CD14-positive monocyte (primary cell): ENCODE results near the gene TTLL11. TPM values are rescaled to one million over a fixed set of nuclear protein-coding genes. Genes with fewer than 3 reads are reported as not detected.

Experiments
- DNase-seq, 3 donors: peaks; one replicate each; pipeline ENCODE4 v3.0.0-alpha.2; 2011 to 2022
- H2AFZ ChIP-seq: 2 replicates; pipeline ENCODE4 v1.6.0; 2012; ENCODE audit warnings: mild to moderate bottlenecking, low read depth, low read length, inconsistent platforms; ENCODE audit not compliant: insufficient read depth, poor library complexity, severe bottlenecking
- H3K27ac ChIP-seq, 2 donors: 1 replicate in 1 of 2; 2 replicates in 1 of 2; pipeline ENCODE4 v1.5.1; 2012 to 2013; ENCODE audit warnings: low read length in 2 of 2, control low read depth in 1 of 2, inconsistent platforms in 1 of 2, low read depth in 1 of 2, mild to moderate bottlenecking in 1 of 2
- H3K27me3 ChIP-seq, 2 donors: one replicate each; pipeline versions ENCODE4 v1.6.0 to v1.6.1; 2011 to 2013; ENCODE audit warnings: low read length in 2 of 2; ENCODE audit not compliant: control insufficient read depth in 2 of 2, insufficient read depth in 2 of 2
- H3K36me3 ChIP-seq, 2 donors: replicated peaks in 1 of 2; 1 replicate in 1 of 2; 2 replicates in 1 of 2; pipeline versions ENCODE4 v1.5.1 to v1.6.1; 2012 to 2013; ENCODE audit warnings: low read length in 2 of 2, control low read depth in 1 of 2, inconsistent platforms in 1 of 2, mild to moderate bottlenecking in 1 of 2; ENCODE audit not compliant: insufficient read depth in 2 of 2, control insufficient read depth in 1 of 2
- H3K4me1 ChIP-seq, 2 donors: 1 replicate in 1 of 2; 2 replicates in 1 of 2; pipeline versions ENCODE4 v1.5.1 to v1.6.1; 2012 to 2013; ENCODE audit warnings: low read length in 2 of 2, control low read depth in 1 of 2, inconsistent platforms in 1 of 2, mild to moderate bottlenecking in 1 of 2, moderate library complexity in 1 of 2; ENCODE audit not compliant: insufficient read depth in 2 of 2, control insufficient read depth in 1 of 2
- H3K4me2 ChIP-seq: replicated peaks from 2 replicates; pipeline ENCODE3; 2012; ENCODE audit warnings: low read length, moderate library complexity, mild to moderate bottlenecking; ENCODE audit not compliant: poor library complexity, severe bottlenecking; ENCODE audit errors: extremely low read depth
- H3K4me3 ChIP-seq, 3 experiments: fragments of 200-600 bp in 1 of 3; sonication (generic) in 1 of 3; replicated peaks in 1 of 3; 1 replicate in 2 of 3; 2 replicates in 1 of 3; pipeline ENCODE4 v1.5.1; 2011 to 2013; ENCODE audit warnings: low read length in 3 of 3, mild to moderate bottlenecking in 3 of 3, control low read depth in 2 of 3, low read depth in 2 of 3, inconsistent platforms in 1 of 3, moderate library complexity in 1 of 3
- H3K79me2 ChIP-seq: 2 replicates; pipeline ENCODE4 v1.6.0; 2012; ENCODE audit warnings: mild to moderate bottlenecking, control low read depth, inconsistent platforms, low read length, moderate library complexity; ENCODE audit not compliant: insufficient read depth
- H3K9ac ChIP-seq: 2 replicates; pipeline ENCODE4 v1.6.0; 2017; ENCODE audit warnings: low read length, mild to moderate bottlenecking; ENCODE audit not compliant: insufficient read depth, poor library complexity, severe bottlenecking
- H3K9me3 ChIP-seq, 2 donors: replicated peaks in 1 of 2; 1 replicate in 1 of 2; 2 replicates in 1 of 2; pipeline versions ENCODE4 v1.5.1 to v1.6.1; 2012 to 2013; ENCODE audit warnings: low read length in 2 of 2, control low read depth in 1 of 2; ENCODE audit not compliant: control insufficient read depth in 1 of 2, insufficient read depth in 1 of 2
- H4K20me1 ChIP-seq: 2 replicates; pipeline ENCODE4 v1.6.0; 2012; ENCODE audit warnings: mild to moderate bottlenecking, low read length, control low read depth, moderate library complexity; ENCODE audit not compliant: insufficient read depth
- H3K27ac Mint-ChIP-seq, 7 donors: one replicate each; pipeline ENCODE4 v1.8.0; 2020; ENCODE audit warnings: mild to moderate bottlenecking in 7 of 7, mixed read lengths in 7 of 7, moderate library complexity in 6 of 7, inconsistent platforms in 2 of 7
- H3K27me3 Mint-ChIP-seq, 3 donors: one replicate each; pipeline ENCODE4 v1.8.0; 2021 to 2022; ENCODE audit warnings: low read depth in 3 of 3, mild to moderate bottlenecking in 3 of 3, mixed read lengths in 3 of 3, moderate library complexity in 3 of 3, inconsistent platforms in 1 of 3
- H3K36me3 Mint-ChIP-seq, 2 donors: one replicate each; pipeline ENCODE4 v1.8.0; 2020; ENCODE audit warnings: mixed read lengths in 2 of 2, inconsistent platforms in 1 of 2, mild to moderate bottlenecking in 1 of 2
- H3K4me1 Mint-ChIP-seq: one replicate; pipeline ENCODE4 v1.8.0; 2020; ENCODE audit warnings: mild to moderate bottlenecking, mixed read lengths
- H3K4me3 Mint-ChIP-seq, 2 donors: one replicate each; pipeline ENCODE4 v1.8.0; 2020; ENCODE audit warnings: mild to moderate bottlenecking in 2 of 2, mixed read lengths in 2 of 2, moderate library complexity in 1 of 2
- H3K9me3 Mint-ChIP-seq, 7 donors: one replicate each; pipeline ENCODE4 v1.8.0; 2020 to 2022; ENCODE audit warnings: mixed read lengths in 7 of 7, mild to moderate bottlenecking in 6 of 7, moderate library complexity in 6 of 7, inconsistent platforms in 2 of 7
- WGBS: methylation state at CpG from one replicate; pipeline ENCODE4 v1.1.5; 2013; ENCODE audit warnings: missing lambda C conversion rate; ENCODE audit not compliant: insufficient coverage; 5-methylcytosine and 5-hydroxymethylcytosine counted together
- intact Hi-C, 2 donors: fragments of 100-400 bp; cut with micrococcal nuclease; formaldehyde crosslinking; loops; one replicate each; pipeline versions ENCODE4 v1.15.0 to v1.15.1; 2023
- polyA plus RNA-seq, 3 donors: library from polyadenylated mRNA; depleted of rRNA in 1 of 3; unstranded in 2 of 3; stranded (reverse) in 1 of 3; fragments of 300-500 nt in 2 of 3; fragments of >200 nt in 1 of 3; fragmentation: Illumina TruSeq in 2 of 3; gene quantifications; 1 replicate in 2 of 3; 2 replicates in 1 of 3; pipeline ENCODE4 v1.2.3, GENCODE V29; 2012 to 2021
- TF ChIP-seq, protein P1 (sequence below): fragments of 200-600 bp; IDR thresholded peaks from one replicate; pipeline ENCODE4 v1.8.0; 2022; ENCODE audit warnings: antibody characterized with exemption, mild to moderate bottlenecking

Gene TTLL11
- polyA plus RNA-seq, 3 donors, result 2.9 to 3.5 (median 3.1) TPM

- no peaks in the 10 kb centered on the region for H3K36me3 ChIP-seq
- no peak overlapping the region for H3K27ac Mint-ChIP-seq
- TF ChIP-seq, protein P1, sequence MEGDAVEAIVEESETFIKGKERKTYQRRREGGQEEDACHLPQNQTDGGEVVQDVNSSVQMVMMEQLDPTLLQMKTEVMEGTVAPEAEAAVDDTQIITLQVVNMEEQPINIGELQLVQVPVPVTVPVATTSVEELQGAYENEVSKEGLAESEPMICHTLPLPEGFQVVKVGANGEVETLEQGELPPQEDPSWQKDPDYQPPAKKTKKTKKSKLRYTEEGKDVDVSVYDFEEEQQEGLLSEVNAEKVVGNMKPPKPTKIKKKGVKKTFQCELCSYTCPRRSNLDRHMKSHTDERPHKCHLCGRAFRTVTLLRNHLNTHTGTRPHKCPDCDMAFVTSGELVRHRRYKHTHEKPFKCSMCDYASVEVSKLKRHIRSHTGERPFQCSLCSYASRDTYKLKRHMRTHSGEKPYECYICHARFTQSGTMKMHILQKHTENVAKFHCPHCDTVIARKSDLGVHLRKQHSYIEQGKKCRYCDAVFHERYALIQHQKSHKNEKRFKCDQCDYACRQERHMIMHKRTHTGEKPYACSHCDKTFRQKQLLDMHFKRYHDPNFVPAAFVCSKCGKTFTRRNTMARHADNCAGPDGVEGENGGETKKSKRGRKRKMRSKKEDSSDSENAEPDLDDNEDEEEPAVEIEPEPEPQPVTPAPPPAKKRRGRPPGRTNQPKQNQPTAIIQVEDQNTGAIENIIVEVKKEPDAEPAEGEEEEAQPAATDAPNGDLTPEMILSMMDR, result no peak
- no peak for DNase-seq
- H3K4me3 ChIP-seq, result no peak overlapping the region
- H3K9me3 ChIP-seq, result no peaks in the 10 kb centered on the region
- H3K27me3 ChIP-seq, result no peaks in the 10 kb centered on the region
- H3K4me3 Mint-ChIP-seq, result no peak overlapping the region
- H3K4me2 ChIP-seq, result no peak overlapping the region
- WGBS, result 80% methylated on average over 2 of the region's 5 CpGs
- H3K4me1 Mint-ChIP-seq, result no peaks in the 10 kb centered on the region
- no peaks in the 10 kb centered on the region for H4K20me1 ChIP-seq
- peaks cover 0 to 2% (median 0%) of the 10 kb centered on the region in 7 donors for H3K9me3 Mint-ChIP-seq
- no peaks in the 10 kb centered on the region for H3K79me2 ChIP-seq
- H3K9ac ChIP-seq, result no peak overlapping the region
- H3K36me3 Mint-ChIP-seq, result no peaks in the 10 kb centered on the region
- H2AFZ ChIP-seq, result no peak overlapping the region
- no peaks in the 10 kb centered on the region for H3K4me1 ChIP-seq
- H3K27me3 Mint-ChIP-seq, result peaks cover 0 to 3% (median 2%) of the 10 kb centered on the region in 3 donors
- no peak overlapping the region for H3K27ac ChIP-seq
- intact Hi-C loops, result no loop called here
Observed at GRCh38 chr9:121946465-121946864, 146.6 kb downstream of the TTLL11 start.

- Histone ChIP-seq H3K79me2 (no peaks in the 10 kb centered on the region), H3K9me3 (no peaks in the 10 kb centered on the region), H3K27ac (no peak overlapping the region), H3K27me3 (no peaks in the 10 kb centered on the region), H3K9ac (no peak overlapping the region), H3K36me3 (no peaks in the 10 kb centered on the region), H2AFZ (no peak overlapping the region), H3K4me1 (no peaks in the 10 kb centered on the region), H4K20me1 (no peaks in the 10 kb centered on the region), H3K4me2 (no peak overlapping the region), H3K4me3 (no peak overlapping the region)
- Mint-ChIP-seq H3K9me3 (peaks cover 0 to 2% (median 0%) of the 10 kb centered on the region in 7 donors), H3K27ac (no peak overlapping the region), H3K27me3 (peaks cover 0 to 3% (median 2%) of the 10 kb centered on the region in 3 donors), H3K4me3 (no peak overlapping the region), H3K36me3 (no peaks in the 10 kb centered on the region), H3K4me1 (no peaks in the 10 kb centered on the region)
- intact Hi-C loops, result no loop called here
- TF ChIP-seq, protein P1, result no peak
- DNase-seq, result no peak
- WGBS, result 93% methylated on average over 3 of the region's 4 CpGs
Observed at GRCh38 chr9:121945849-121946248, 147.3 kb downstream of the TTLL11 start.
